ENCODE measurements around the gene ZNF134.

DNA sequence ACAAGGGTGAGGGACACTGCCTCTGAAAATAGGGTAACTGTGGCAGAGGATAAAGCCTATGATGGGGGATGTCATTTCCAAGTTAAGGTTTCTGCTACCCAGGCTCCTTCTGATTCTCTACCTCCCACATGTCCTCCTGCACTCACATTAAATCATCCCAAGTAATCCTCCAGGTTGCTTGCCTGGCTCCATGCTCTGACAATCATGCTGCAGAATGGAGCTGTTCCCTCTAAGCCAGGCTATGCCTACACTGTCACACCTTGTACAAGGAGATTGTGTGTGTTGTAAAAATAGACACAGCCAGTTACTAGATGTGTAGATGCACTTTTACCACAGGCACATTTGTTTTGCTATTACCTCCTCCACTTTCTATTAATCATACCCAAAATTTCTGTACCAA, 43.3 kb upstream of the ZNF134 start:
- TF ChIP-seq, protein P1, sequence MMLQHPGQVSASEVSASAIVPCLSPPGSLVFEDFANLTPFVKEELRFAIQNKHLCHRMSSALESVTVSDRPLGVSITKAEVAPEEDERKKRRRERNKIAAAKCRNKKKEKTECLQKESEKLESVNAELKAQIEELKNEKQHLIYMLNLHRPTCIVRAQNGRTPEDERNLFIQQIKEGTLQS (IDR thresholded peaks at IDR 0.05), result no peak
- TF ChIP-seq, protein P1 (CRISPR knock-in tag; conservative IDR thresholded peaks at IDR 0.05), result no peak
- TF ChIP-seq POLR2AphosphoS5 (IDR thresholded peaks at IDR 0.05; ENCODE audit: control insufficient read depth, insufficient read depth, low read depth, low read length), result no peak
- no peak for TF ChIP-seq SMARCE1 (IDR thresholded peaks at IDR 0.05)
- TF ChIP-seq TCF7L2 (IDR thresholded peaks at IDR 0.05; ENCODE audit: low read depth, low read length), result no peak
- no peak for TF ChIP-seq SMARCC2 (IDR thresholded peaks at IDR 0.05; ENCODE audit: low read depth)
- TF ChIP-seq WHSC1 (IDR thresholded peaks at IDR 0.05; ENCODE audit: low read length), result no peak
- TF ChIP-seq, protein P2, sequence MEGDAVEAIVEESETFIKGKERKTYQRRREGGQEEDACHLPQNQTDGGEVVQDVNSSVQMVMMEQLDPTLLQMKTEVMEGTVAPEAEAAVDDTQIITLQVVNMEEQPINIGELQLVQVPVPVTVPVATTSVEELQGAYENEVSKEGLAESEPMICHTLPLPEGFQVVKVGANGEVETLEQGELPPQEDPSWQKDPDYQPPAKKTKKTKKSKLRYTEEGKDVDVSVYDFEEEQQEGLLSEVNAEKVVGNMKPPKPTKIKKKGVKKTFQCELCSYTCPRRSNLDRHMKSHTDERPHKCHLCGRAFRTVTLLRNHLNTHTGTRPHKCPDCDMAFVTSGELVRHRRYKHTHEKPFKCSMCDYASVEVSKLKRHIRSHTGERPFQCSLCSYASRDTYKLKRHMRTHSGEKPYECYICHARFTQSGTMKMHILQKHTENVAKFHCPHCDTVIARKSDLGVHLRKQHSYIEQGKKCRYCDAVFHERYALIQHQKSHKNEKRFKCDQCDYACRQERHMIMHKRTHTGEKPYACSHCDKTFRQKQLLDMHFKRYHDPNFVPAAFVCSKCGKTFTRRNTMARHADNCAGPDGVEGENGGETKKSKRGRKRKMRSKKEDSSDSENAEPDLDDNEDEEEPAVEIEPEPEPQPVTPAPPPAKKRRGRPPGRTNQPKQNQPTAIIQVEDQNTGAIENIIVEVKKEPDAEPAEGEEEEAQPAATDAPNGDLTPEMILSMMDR (IDR thresholded peaks at IDR 0.05 in 2 of 3, conservative IDR thresholded peaks at IDR 0.05 in 1 of 3; ENCODE audit: insufficient read depth in 2 of 3, low read depth in 1 of 3, low read length in 3 of 3), result no peak
- no peak for TF ChIP-seq ZNF445 (CRISPR knock-in tag; IDR thresholded peaks at IDR 0.05; ENCODE audit: low read depth)
- no peak for TF ChIP-seq FOXA3 (CRISPR knock-in tag; conservative IDR thresholded peaks at IDR 0.05 in 1 of 2, IDR thresholded peaks at IDR 0.05 in 1 of 2)
- TF ChIP-seq, protein P3, sequence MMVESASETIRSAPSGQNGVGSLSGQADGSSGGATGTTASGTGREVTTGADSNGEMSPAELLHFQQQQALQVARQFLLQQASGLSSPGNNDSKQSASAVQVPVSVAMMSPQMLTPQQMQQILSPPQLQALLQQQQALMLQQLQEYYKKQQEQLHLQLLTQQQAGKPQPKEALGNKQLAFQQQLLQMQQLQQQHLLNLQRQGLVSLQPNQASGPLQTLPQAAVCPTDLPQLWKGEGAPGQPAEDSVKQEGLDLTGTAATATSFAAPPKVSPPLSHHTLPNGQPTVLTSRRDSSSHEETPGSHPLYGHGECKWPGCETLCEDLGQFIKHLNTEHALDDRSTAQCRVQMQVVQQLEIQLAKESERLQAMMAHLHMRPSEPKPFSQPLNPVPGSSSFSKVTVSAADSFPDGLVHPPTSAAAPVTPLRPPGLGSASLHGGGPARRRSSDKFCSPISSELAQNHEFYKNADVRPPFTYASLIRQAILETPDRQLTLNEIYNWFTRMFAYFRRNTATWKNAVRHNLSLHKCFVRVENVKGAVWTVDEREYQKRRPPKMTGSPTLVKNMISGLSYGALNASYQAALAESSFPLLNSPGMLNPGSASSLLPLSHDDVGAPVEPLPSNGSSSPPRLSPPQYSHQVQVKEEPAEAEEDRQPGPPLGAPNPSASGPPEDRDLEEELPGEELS (CRISPR knock-in tag; IDR thresholded peaks at IDR 0.05; ENCODE audit: borderline replicate concordance), result no peak
- TF ChIP-seq ZNF140 (CRISPR knock-in tag; IDR thresholded peaks at IDR 0.05), result no peak
- TF ChIP-seq, protein P4, sequence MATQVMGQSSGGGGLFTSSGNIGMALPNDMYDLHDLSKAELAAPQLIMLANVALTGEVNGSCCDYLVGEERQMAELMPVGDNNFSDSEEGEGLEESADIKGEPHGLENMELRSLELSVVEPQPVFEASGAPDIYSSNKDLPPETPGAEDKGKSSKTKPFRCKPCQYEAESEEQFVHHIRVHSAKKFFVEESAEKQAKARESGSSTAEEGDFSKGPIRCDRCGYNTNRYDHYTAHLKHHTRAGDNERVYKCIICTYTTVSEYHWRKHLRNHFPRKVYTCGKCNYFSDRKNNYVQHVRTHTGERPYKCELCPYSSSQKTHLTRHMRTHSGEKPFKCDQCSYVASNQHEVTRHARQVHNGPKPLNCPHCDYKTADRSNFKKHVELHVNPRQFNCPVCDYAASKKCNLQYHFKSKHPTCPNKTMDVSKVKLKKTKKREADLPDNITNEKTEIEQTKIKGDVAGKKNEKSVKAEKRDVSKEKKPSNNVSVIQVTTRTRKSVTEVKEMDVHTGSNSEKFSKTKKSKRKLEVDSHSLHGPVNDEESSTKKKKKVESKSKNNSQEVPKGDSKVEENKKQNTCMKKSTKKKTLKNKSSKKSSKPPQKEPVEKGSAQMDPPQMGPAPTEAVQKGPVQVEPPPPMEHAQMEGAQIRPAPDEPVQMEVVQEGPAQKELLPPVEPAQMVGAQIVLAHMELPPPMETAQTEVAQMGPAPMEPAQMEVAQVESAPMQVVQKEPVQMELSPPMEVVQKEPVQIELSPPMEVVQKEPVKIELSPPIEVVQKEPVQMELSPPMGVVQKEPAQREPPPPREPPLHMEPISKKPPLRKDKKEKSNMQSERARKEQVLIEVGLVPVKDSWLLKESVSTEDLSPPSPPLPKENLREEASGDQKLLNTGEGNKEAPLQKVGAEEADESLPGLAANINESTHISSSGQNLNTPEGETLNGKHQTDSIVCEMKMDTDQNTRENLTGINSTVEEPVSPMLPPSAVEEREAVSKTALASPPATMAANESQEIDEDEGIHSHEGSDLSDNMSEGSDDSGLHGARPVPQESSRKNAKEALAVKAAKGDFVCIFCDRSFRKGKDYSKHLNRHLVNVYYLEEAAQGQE (IDR thresholded peaks at IDR 0.05; ENCODE audit: borderline replicate concordance), result no peak
- TF ChIP-seq, protein P4 (CRISPR knock-in tag; IDR thresholded peaks at IDR 0.05; ENCODE audit: low read depth), result no peak
